Hippocampal formation (tissue), 2 donors: ENCODE measurements around the gene POLR3H.
"Not testable (repeated sequence)": the region's sequence is repeated elsewhere in the genome, so short reads cannot be mapped to it uniquely, and the experiment has no call there.

Experiments used
- DNase-seq, 2 donors: peaks; one replicate each; lab custom pipeline; 2025; lab: John Stamatoyannopoulos, UW

Gene POLR3H

DNA sequence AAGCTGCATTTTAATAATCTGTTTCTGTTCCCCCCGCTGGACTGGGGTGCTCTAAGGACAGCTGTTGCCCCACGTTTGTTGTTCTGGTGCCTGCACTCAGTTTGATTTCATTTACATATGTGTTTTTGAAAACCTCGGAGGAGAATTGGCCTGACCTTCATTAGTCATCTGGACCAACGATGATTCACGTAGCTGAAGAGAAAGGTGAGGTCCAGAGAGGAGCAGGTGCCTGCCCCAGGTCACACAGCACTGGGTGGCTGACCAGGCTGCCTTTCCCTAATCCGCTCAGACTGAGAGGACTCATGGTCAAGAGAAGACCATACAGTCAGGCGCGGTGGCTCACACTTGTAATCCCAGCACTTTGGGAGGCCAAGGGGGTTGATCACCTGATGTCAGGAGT, 20.3 kb upstream of the POLR3H start:
- no peak for DNase-seq

DNA sequence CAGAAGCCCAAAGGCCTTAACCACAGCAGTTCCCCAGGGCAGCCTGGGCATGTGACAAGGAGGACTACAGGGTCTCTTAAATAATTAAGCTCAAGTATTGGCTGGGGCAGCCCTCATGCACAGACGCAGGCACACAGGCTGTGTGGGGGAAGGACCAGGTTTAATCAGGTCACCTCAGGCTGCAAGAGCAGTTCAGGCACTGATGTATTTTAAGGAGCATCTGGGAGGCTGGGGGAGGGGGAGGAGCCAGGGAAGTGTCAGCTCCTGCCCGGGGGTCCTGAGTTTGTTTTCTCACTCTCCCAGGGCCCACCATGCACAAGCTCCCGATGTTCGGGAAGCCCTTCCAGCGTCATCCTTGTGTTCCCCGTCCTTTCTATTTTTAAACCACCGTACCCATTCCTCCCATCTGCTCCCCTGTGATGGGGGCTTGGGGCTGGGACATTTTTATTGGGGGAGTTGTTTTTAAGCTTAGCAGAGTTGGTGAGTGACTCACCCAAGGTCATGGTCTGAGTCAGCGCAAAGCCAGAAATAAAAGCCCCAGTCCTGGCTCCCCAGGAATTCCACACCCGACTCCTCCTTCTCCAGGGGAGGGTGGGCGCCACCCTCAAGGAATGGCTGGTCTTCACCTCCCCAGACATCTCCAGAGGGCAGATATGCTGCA, 18.9 kb upstream of the POLR3H start:
- DNase-seq, result no peak

DNA sequence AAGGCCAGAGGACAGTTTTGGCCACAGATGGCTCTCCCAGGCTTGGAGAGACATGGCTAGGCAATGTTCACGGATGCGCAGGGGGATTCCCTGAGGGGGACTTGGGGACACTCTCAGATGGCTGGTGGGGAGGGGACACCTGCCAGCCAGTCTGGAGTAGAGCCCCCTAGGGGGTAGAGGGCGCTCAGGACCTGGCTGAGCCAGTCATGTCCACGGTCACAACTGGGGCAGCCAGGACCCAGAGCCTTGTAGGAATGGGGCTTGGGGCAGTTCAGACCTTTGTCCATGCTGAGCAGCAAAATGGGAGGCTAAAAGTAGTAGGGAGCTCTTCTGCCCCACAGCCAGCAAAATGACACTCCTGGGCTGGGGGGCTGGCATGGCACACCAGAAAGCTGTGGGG, 18.2 kb upstream of the POLR3H start:
- DNase-seq, result no peak

DNA sequence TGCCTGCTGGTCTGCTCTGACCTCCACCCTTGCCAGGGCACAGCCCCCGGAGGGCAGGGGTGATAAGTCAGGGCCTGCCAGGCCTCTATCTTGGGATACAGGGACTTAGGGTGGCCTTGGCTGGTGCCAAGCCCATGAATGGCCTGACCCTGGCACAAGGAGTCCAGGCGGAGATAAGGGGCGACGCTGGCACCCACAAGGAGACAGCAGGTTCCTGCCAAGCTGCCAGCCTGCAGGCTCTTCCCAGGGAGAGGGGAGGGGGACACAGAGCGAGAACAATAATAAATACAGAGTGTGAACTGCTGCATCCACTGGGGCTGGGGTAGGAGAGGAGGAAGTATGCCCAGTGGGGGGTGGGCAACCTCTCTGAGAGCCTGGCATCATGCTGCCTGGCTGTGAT, 17.5 kb upstream of the POLR3H start:
- DNase-seq, result no peak

DNA sequence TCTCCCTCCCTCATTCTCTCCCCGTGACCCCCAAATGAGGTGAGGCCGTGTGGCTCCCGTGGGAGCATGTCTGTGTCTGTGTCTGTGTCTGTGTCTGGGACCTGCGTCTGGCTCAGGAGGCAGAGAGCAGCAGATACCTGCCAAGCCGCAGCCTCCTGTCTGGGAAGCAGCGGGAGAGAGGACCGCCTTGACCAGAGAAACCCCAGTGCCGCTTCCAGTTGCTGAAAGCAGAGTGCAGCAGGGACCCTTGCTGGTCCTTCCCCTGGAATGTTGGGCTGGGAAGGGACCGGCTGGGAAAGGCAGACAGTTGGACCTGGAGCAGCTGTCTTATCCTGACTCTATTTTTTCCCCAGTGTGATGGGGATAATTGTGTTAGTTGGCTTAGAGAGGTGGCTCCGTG, 17.1 kb upstream of the POLR3H start:
- DNase-seq, result no peak

DNA sequence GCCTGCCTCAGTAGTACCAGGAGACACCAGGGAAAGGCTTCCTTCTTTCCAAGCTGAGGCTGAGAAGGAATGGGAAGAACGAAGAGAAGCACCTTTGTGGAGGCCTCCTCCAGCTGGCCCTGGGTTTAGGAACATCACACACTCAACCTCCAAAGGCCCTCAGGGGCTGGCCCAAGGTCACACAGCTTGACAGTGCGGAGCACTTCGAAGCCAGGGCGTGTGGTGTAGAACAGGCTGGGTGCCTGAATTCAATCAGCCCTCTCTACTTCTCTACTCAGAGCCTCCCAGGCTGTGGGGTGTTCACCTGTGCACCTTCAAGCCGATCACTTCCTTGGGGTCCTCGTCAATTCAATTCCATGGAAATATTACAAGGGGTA, 15.8 kb upstream of the POLR3H start:
- no peak for DNase-seq

DNA sequence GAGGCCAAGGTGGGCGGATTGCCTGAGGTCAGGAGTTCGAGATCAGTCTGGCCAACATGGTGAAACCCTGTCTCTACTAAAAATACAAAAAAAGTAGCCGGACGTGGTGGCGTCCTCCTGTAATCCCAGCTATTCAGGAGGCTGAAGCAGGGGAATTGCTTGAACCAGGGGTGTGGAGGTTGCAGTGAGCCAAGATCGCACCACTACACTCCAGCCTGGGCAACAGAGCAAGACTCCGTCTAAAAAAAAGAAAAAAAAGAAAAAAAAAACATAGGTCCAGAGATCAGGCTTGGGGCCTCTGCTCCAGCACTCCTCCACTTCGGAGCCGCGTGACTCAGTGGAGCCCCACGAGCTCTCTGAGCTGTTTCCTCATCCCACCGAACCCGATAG, 14.0 kb upstream of the POLR3H start:
- DNase-seq, result not testable (repeated sequence)

DNA sequence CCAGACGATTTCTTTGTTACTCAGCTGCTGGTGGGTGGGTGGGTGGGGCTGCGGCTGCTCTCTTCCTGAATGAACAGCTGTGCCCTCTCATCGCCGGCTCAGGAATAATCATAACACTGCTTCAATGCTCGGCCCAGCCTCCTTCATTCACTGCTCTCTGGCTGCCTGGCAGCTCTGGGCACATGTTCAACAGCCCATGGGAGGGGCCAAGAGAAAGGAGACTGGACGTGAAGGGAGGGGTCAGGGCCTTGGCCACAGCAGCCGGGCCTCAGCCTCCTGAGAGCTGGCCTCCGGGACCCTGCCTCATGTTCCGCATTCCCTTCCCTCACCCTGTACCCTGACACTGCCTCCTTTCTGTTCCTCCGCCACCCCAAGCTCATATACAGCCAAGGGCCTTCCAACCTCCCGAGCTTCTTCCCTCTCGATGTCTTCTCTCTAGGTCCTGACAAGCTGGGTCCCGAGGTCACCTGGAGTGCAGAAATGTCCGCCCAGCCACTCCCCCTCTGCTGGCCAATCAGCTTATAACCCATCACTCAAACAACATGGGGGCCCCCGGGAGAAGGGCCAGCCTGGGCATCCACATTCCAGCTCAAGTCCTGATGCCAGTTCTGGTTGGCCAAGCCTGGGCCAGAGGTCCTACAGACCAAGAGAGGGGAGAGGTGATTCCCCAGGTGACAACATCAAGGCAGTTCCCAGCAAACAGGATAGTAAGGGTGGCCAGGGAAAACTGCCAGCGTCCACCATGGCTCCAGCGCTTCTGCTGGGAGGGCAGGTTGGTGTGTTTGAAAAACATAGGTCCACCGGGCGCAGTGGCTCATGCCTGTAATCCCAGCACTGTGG, 13.4 kb upstream of the POLR3H start:
- DNase-seq, result peak; percentile 45 to 47

DNA sequence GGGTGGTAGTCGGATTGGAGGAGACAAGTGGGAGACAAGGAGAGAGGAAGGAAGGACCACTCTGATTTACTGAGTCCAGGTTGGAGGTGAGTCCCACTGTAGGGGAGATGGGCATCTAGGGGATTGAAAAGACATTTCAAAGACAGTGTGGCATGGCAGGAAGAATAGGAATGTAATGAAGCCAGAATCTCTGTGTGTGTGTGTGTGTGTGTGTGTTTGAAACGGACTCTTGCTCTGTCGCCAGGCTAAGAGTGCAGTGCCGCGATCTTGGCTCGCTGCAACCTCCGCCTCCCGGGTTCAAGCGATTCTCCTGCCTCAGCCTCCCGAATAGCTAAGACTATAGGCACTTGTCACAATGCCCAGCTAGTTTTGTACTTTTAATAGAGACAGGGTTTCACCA, 12.3 kb upstream of the POLR3H start:
- no peak for DNase-seq

DNA sequence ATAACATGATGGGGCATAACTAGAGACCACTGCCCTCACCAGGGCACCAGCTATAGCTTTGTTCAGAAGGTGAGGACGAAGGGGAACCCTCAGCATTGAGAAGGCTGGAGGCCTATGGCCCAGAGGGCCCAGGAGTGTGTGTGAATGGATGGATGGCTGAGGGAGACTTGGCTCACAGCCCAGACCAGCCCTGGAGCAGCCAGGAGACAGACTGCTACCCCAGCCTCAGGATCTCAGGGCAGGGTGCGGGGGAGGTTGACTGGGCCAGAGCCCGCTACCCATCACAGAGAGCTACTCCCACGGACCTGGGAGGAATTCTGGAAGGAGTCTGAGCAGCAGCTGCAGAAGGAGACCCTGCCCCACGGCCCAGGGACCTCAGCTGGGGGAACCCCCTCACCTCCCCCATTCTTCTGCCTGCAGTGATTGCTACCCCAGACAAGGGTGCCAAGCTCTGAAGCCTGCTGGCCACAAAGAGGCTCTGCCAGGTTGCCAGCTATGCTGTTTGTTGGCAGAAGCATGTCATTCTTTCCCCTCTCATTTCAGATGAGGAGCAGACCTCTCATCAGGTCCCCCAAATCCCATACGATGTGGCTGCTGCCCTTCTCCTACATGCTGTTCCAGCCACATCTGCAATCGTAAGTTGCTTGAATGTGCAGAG, 11.2 kb upstream of the POLR3H start:
- no peak for DNase-seq

DNA sequence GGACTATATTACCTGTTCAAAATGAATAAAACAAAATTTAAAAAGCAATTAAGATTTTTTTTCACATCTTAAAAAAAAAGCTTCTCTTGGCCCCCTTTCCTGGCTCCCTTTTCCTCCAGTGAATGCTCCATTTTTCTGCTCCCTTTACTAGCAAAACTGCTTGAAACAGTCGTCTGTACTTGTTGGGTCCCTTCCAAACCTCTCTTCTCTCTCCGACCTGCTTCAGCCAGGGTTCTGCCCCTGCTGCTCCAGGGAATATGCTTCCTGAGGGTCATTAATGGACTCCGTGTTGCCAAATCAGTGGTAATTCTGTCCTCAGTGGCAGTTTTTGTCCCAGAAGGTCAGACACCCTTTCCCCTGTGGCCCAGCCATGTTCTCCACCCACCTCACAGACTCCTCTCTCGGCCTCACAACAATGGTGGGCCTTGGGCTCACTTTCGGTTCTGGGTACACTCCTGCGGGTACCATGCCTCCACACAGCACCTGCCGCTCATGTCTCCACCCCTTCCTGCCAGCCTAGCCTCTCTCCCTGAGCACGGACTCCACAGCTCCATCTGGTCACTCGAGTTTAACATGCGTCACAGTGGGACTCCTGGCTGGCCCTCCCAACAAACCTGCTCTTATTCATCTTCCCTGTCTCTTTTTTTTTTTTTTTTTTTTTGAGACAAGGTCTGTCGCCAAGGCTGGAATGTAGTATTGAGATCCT, 7.8 kb upstream of the POLR3H start:
- no peak for DNase-seq

DNA sequence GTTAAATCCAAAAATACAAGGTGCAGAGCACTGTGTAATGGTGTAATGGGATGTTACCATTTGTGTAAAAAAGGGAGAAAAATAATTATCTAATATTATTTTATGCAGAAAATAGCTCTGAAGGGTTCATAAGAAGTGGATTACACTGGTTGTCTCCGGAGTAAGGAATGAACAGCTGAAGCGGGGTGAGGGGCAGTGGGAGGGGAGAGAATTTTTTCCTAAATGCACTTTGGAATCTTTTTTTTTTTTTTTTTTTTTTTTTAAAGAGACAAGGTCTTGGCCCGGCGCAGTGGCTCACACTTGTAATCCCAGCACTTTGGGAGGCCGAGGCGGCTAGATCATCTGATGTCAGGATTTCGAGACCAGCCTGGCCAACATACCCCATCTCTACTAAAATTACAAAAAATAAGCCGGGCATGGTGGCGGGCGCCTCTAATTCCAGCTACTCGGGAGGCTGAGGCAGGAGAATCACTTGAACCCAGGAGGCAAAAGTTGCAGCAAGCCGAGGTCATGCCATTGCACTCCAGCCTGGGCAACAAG, 6.8 kb upstream of the POLR3H start:
- no peak for DNase-seq

DNA sequence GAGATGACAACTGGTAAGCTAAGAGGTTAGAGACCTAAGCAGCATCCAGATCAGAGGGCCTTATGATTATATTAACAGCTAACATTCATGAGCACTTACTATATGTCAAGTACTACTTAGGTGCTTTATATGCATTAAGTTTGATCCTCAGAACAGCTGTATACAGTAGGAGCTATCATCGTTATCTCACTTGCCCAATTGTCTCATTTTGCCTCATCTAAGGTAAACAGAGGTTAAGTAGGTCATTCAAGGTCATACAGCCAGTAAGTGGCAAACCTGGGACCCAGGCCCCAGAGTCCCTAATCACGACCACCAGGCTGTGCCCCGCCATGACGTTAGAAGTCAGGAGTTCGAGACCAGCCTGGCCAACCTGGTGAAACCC, 4.6 kb upstream of the POLR3H start:
- no peak for DNase-seq

DNA sequence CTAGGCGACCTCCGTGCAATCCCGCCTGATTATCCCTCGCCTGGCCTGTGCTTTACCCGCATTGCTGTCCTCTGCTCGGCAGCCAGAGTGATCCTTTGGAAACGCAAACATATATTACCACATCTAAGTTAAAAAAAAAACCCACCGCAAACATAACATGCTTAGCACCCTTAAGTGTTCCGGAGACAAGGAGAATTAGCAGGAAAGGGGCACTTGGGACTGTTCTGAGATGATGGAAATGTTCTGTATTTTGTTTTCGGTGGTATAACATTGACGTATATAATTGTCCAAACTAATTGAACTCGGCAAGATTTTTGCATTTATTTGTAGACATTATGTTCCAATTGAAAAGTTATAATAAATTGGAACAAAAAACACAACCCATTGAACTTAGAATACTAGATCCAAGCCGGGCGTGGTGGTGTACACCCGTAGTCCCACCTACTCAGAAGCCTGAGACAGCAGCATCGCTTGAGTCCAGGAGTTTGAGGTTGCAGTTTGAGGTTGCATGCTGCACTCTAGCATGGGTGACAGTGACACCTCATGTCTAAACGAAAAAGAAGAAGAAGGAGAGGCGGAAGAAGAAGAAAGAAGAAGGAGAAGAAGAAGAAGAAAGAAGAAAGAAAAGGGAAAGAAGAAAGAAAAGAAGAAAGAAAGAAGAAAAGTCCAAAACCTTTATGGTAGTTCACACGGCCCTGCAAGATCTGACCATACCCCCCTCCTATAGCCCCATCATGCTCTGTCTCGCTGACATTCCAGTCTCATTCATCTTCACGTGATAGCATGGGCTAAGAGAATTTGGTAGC, 604 bp upstream of the POLR3H start:
- DNase-seq, result no peak

DNA sequence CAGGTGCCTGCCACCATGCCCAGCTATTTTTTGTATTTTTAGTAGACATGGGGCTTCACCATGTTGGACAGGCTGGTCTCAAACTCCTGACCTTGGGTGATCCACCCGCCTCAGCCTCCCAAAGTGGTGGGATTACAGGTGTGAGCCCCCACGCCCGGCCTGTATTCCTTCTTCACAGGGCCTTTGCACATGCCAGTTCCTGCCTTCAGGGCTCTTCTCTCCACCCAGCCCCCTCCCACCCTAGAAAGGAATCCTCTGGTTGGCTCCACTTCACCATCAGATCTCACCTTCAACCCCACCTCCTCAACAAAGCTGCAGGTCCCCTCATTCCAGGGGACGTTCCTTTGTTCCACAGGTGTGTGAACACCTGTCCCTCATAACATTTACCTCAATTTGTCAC, 2.0 kb downstream of the POLR3H start:
- no peak for DNase-seq

DNA sequence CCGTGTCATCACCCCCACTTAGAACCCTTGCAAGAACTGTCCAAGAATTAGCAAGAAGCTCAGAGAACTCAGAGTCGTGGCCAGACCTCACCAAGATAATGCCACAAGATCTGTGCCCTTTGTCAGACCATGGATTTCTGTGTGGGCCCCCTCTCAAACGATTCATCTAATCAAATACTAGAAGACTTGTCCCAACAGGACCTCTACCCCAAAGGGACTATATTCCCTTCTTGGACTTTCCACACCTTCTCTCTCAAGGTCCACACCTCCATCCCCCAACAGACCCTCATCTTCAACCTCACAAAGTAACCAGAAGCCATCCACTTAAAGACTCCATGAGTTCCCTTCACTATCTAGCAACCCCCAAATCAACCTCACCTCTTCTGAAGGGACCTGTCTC, 2.8 kb downstream of the POLR3H start:
- no peak for DNase-seq

DNA sequence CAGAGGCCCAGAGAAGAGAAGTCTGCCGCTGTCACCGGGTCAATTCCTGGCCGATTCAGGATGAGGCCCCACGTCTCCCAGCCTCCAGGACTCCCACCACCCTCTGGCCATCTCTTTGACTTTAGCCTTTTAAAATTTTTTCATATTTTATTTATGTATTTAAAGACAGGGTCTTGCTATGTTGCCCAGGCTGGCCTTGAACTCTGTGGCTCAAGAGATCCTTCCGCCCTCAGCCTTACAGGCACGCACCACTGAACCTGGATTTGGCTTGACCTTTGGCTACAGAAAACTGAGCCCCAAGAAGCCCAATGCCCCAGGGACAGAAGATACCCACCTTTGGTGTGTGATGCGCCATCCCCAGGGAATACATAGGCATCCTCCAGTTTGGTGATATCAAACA, 3.9 kb downstream of the POLR3H start:
- no peak for DNase-seq

DNA sequence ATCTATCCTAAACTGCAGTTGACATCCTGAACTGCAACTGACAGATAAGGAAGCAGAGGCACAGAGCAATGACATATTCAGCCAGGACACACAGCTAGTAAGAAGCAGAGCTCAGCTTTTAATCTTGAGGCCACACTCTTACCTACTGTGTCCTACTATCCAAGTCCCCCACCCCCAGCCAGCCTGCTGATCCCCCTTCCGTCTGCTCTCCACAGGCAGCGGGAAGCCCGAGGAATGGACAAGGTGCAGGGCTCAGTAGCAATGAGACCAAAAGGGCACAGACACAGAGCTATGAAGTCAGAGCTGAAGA, 4.3 kb downstream of the POLR3H start:
- DNase-seq, result no peak

DNA sequence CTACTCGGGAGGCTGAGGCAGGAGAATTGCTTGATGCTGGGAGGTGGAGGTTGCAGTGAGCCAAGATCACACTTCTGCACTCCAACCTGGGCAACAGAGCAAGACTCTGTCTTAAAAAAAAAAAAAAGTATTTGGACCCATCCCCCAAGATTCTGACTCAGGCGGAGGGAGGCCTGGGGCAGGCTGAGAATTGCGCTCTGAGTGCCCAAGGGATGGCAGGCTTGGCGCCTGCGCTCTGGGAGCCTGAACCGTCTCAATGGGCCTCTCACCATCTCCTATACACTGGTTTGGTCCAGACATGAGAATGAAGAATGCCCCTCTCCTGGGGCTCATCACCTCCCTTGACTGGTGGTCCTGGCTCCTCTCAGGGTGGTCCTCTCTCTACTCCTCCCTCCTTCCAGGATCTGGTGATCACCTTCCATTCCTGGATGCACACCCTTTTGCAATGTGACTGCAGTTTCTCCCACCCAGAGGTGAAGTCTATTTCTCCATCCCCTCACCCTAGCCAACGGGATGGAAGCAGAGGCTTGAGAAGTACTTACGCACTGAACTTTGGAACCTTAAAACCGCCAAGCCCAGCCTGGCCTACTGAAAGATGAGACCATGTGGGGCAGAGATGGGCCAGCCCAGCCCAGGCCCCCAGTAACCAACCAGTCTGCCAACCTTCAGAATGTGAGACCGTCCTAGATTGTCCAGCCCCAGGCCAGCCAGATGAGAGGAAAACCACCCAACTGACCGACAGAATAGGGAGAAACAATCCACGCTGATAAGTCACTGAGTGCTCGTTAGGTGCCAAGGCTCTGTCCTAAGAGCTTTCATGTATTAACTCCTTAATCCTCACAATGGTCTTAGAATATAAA, 4.9 kb downstream of the POLR3H start:
- no peak for DNase-seq

DNA sequence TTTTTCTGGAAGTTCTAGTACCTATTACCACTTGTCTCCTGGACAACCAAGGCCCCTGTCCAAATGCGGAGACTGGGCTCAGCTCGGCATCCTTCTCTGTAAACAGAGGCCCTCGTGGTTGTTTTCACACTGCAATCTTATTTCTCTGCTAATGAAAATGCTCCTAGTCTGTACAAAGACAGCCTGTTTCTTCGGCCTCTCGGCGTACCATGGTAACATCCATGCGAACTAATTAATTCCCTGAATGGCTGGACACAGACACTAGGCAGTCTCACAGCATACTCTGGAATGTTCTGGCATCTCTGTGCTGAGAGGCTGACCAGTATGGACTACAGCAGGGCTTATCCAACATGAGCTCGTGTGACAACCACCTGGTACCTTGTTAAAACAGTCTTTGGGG, 5.7 kb downstream of the POLR3H start:
- DNase-seq, result peak; percentile 47 to 88

DNA sequence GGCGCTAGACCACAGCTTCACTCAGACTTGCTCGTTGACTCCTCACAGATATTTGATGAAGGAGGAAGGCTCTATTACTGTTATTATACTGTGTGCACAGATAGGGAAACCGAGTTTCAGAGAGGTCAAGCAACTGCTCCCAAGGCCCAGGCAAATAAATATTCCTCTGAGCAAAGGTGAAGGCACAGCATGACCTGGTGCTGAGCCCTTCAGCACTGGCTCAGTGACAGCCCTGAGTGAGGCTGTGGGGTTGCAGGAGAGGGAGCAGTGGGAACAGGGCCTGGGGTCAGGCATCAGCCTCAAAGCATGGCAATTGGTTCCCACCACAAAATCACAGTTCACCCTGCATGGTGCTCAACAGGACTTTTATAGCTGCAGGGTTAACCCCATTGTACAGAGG, 7.1 kb downstream of the POLR3H start:
- no peak for DNase-seq
